MM.1S (cell line): Measurements from ENCODE around the gene B4GALNT3.

ENCODE experiments used
- DNase-seq: peaks from one replicate; pipeline ENCODE4 v3.0.0-alpha.2; 2015
- H2AFZ ChIP-seq: fragments of 300-600 bp; sonication (generic); 2 replicates; pipeline ENCODE4 v1.6.0; 2016; ENCODE audit warnings: antibody characterized with exemption, low read length
- H3F3A ChIP-seq: fragments of 300-600 bp; sonication (generic); 2 replicates; pipeline ENCODE4 v1.6.1; 2016; ENCODE audit warnings: mild to moderate bottlenecking, antibody characterized with exemption, low read length, moderate library complexity, mixed read lengths; ENCODE audit not compliant: insufficient read depth
- H3K27ac ChIP-seq: fragments of 300-600 bp; sonication (generic); 2 replicates; pipeline ENCODE4 v1.5.1; 2016; ENCODE audit warnings: mild to moderate bottlenecking, low read length
- H3K27me3 ChIP-seq: fragments of 300-600 bp; sonication (generic); replicated peaks from 2 replicates; pipeline ENCODE4 v1.6.0; 2016; ENCODE audit warnings: low read length; ENCODE audit not compliant: insufficient read depth
- H3K36me3 ChIP-seq: fragments of 300-600 bp; sonication (generic); replicated peaks from 2 replicates; pipeline ENCODE4 v1.6.1; 2016; ENCODE audit warnings: mild to moderate bottlenecking, low read length, mixed read lengths; ENCODE audit not compliant: insufficient read depth
- H3K4me1 ChIP-seq: fragments of 300-600 bp; sonication (generic); 2 replicates; pipeline ENCODE4 v1.6.1; 2016; ENCODE audit warnings: low read length, mixed read lengths
- H3K4me2 ChIP-seq: fragments of 300-600 bp; sonication (generic); 2 replicates; pipeline ENCODE4 v1.6.0; 2016; ENCODE audit warnings: low read depth, low read length
- H3K4me3 ChIP-seq: fragments of 300-600 bp; sonication (generic); 2 replicates; pipeline ENCODE4 v1.5.1; 2016; ENCODE audit warnings: low read length, mixed read lengths
- H3K79me2 ChIP-seq: fragments of 300-600 bp; sonication (generic); 2 replicates; pipeline ENCODE4 v1.6.1; 2016; ENCODE audit warnings: mixed run types, low read length, mixed read lengths
- H3K9ac ChIP-seq: fragments of 300-600 bp; sonication (generic); 2 replicates; pipeline ENCODE4 v1.6.1; 2016; ENCODE audit warnings: low read length, mixed read lengths
- H3K9me2 ChIP-seq: fragments of 300-600 bp; sonication (generic); replicated peaks from 2 replicates; pipeline ENCODE4 v1.6.1; 2016; ENCODE audit warnings: mild to moderate bottlenecking, low read length, mixed read lengths; ENCODE audit not compliant: insufficient read depth
- H3K9me3 ChIP-seq: fragments of 300-600 bp; sonication (generic); replicated peaks from 2 replicates; pipeline ENCODE4 v1.6.1; 2016; ENCODE audit warnings: mild to moderate bottlenecking, low read length, mixed read lengths; ENCODE audit not compliant: insufficient read depth
- H4K20me1 ChIP-seq: fragments of 300-600 bp; sonication (generic); 2 replicates; pipeline ENCODE4 v1.6.1; 2016; ENCODE audit warnings: mild to moderate bottlenecking, low read length, moderate library complexity, mixed read lengths; ENCODE audit not compliant: insufficient read depth
- CTCF ChIP-seq: fragments of 300-600 bp; sonication (generic); IDR thresholded peaks from 2 replicates; pipeline ENCODE4 v1.5.1; 2016; ENCODE audit warnings: antibody characterized with exemption, low read length, mixed read lengths
- EZH2 ChIP-seq: fragments of 300-600 bp; sonication (generic); optimal IDR thresholded peaks from 2 replicates; pipeline ENCODE3; 2017; ENCODE audit warnings: low read depth, mild to moderate bottlenecking, antibody characterized with exemption, low read length, mixed read lengths
- EZH2phosphoT487 ChIP-seq: fragments of 300-600 bp; sonication (generic); IDR thresholded peaks from 2 replicates; pipeline ENCODE4 v1.6.1; 2018; ENCODE audit warnings: antibody characterized with exemption, low read length

The B4GALNT3 gene

GRCh38 chr12:608921-609320, 149.2 kb downstream of the B4GALNT3 start:
- no peaks in the 10 kb centered on the region for H3F3A ChIP-seq
- no peak overlapping the region for H3K9ac ChIP-seq
- H3K4me1 ChIP-seq, result peaks cover 5% of the 10 kb centered on the region
- no peaks in the 10 kb centered on the region for H3K79me2 ChIP-seq
- no peak overlapping the region for H2AFZ ChIP-seq
- H4K20me1 ChIP-seq, result no peaks in the 10 kb centered on the region
- no peak overlapping the region for H3K4me2 ChIP-seq
- H3K4me3 ChIP-seq, result no peak overlapping the region
- no peaks in the 10 kb centered on the region for H3K9me3 ChIP-seq
- no peak overlapping the region for H3K27ac ChIP-seq
- no peaks in the 10 kb centered on the region for H3K27me3 ChIP-seq
- H3K9me2 ChIP-seq, result no peaks in the 10 kb centered on the region
- H3K36me3 ChIP-seq, result no peaks in the 10 kb centered on the region
- DNase-seq, result no peak
- no peak for TF ChIP-seq CTCF
- no peak for TF ChIP-seq EZH2
- TF ChIP-seq EZH2phosphoT487, result no peak

GRCh38 chr12:611721-612120, 152.0 kb downstream of the B4GALNT3 start:
- H3K27me3 ChIP-seq, result no peaks in the 10 kb centered on the region
- no peak overlapping the region for H3K4me2 ChIP-seq
- H3K36me3 ChIP-seq, result no peaks in the 10 kb centered on the region
- H3K4me3 ChIP-seq, result no peak overlapping the region
- H2AFZ ChIP-seq, result no peak overlapping the region
- no peak overlapping the region for H3K27ac ChIP-seq
- no peaks in the 10 kb centered on the region for H3K79me2 ChIP-seq
- no peaks in the 10 kb centered on the region for H4K20me1 ChIP-seq
- H3K9me3 ChIP-seq, result no peaks in the 10 kb centered on the region
- no peaks in the 10 kb centered on the region for H3K9me2 ChIP-seq
- H3K9ac ChIP-seq, result no peak overlapping the region
- no peak for TF ChIP-seq EZH2phosphoT487
- TF ChIP-seq CTCF, result no peak
- no peak for TF ChIP-seq EZH2
- H3F3A ChIP-seq, result no peaks in the 10 kb centered on the region
- H3K4me1 ChIP-seq, result peaks cover 5% of the 10 kb centered on the region
- no peak for DNase-seq

GRCh38 chr12:612293-612692, 152.6 kb downstream of the B4GALNT3 start:
- Histone ChIP-seq H3K36me3 (no peaks in the 10 kb centered on the region), H3K9me3 (no peaks in the 10 kb centered on the region), H3K9me2 (no peaks in the 10 kb centered on the region), H3K4me2 (no peak overlapping the region), H3K27me3 (no peaks in the 10 kb centered on the region), H3K79me2 (no peaks in the 10 kb centered on the region), H3K4me3 (no peak overlapping the region), H3K27ac (no peak overlapping the region), H3K9ac (no peak overlapping the region), H4K20me1 (no peaks in the 10 kb centered on the region), H3F3A (no peaks in the 10 kb centered on the region), H2AFZ (no peak overlapping the region), H3K4me1 (peaks cover 5% of the 10 kb centered on the region)
- TF ChIP-seq EZH2 (no peak), CTCF (no peak), EZH2phosphoT487 (no peak)
- DNase-seq, result no peak
